Tibial artery (tissue), 4 donors: ENCODE results near the gene INTS4.

Experiments
- DNase-seq, 2 donors: peaks; one replicate each; pipeline ENCODE4 v3.0.0-alpha.2; 2019
- H3K27ac ChIP-seq, 2 donors: fragments of 200-600 bp; sonication (generic) in 1 of 2; 1 replicate in 1 of 2; 2 replicates in 1 of 2; pipeline ENCODE4 v1.5.1; 2018 to 2019; ENCODE audit warnings: mild to moderate bottlenecking in 1 of 2
- H3K27me3 ChIP-seq, 2 donors: fragments of 200-600 bp; sonication (generic) in 1 of 2; one replicate each; pipeline versions ENCODE4 v1.5.1 to v1.6.0; 2016 to 2019
- H3K36me3 ChIP-seq, 3 donors: fragments of 200-600 bp; sonication (generic) in 2 of 3; one replicate each; pipeline ENCODE4 v1.5.1; 2016 to 2019; ENCODE audit warnings: mild to moderate bottlenecking in 2 of 3
- H3K4me1 ChIP-seq, 4 donors: fragments of 200-600 bp; sonication (generic) in 2 of 4; 1 replicate in 3 of 4; 2 replicates in 1 of 4; pipeline ENCODE4 v1.5.1; 2016 to 2019
- H3K4me3 ChIP-seq, 2 donors: fragments of 200-600 bp; sonication (generic) in 1 of 2; 1 replicate in 1 of 2; 2 replicates in 1 of 2; pipeline ENCODE4 v1.5.1; 2018 to 2019; ENCODE audit warnings: mild to moderate bottlenecking in 2 of 2
- H3K9me3 ChIP-seq, 3 donors: fragments of 200-600 bp; sonication (generic) in 1 of 3; one replicate each; pipeline ENCODE4 v1.5.1; 2016 to 2019
- intact Hi-C: fragments of 100-400 bp; cut with DNase I; formaldehyde crosslinking; loops from one replicate; pipeline ENCODE4 v1.15.0; 2023; ENCODE audit warnings: low total_unique reads
- TF ChIP-seq, protein P1 (sequence below), 2 experiments: fragments of 200-600 bp in 1 of 2; fragments of 450-650 bp in 1 of 2; IDR thresholded peaks; one replicate each; pipeline ENCODE4 v1.5.1; 2017 to 2019; ENCODE audit warnings: antibody characterized with exemption in 2 of 2, mild to moderate bottlenecking in 1 of 2, moderate library complexity in 1 of 2

INTS4 gene

DNA sequence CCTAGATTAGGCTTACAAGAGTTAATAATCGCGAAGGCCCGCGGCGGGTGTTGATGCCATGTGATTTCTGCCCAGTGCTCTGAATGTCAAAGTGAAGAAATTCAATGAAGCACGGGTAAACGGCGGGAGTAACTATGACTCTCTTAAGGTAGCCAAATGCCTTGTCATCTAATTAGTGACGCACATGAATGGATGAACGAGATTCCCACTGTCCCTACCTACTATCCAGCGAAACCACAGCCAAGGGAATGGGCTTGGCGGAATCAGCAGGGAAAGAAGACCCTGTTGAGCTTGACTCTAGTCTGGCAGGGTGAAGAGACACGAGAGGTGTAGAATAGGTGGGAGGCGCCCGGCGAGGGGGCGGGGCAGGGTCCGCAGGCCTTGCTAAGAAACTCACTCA is 108.1 kb downstream of the INTS4 start:
- no peak for DNase-seq
- no peak overlapping the region for H3K27ac ChIP-seq
- H3K27me3 ChIP-seq: no peaks in the 10 kb centered on the region
- TF ChIP-seq, protein P1, sequence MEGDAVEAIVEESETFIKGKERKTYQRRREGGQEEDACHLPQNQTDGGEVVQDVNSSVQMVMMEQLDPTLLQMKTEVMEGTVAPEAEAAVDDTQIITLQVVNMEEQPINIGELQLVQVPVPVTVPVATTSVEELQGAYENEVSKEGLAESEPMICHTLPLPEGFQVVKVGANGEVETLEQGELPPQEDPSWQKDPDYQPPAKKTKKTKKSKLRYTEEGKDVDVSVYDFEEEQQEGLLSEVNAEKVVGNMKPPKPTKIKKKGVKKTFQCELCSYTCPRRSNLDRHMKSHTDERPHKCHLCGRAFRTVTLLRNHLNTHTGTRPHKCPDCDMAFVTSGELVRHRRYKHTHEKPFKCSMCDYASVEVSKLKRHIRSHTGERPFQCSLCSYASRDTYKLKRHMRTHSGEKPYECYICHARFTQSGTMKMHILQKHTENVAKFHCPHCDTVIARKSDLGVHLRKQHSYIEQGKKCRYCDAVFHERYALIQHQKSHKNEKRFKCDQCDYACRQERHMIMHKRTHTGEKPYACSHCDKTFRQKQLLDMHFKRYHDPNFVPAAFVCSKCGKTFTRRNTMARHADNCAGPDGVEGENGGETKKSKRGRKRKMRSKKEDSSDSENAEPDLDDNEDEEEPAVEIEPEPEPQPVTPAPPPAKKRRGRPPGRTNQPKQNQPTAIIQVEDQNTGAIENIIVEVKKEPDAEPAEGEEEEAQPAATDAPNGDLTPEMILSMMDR (IDR thresholded peaks at IDR 0.05): no peak
- intact Hi-C loops: no loop called here
- peaks cover 14 to 63% (median 52%) of the 10 kb centered on the region in 3 donors for H3K36me3 ChIP-seq
- no peak overlapping the region for H3K4me3 ChIP-seq
- H3K9me3 ChIP-seq: no peaks in the 10 kb centered on the region
- H3K4me1 ChIP-seq: no peaks in the 10 kb centered on the region

DNA sequence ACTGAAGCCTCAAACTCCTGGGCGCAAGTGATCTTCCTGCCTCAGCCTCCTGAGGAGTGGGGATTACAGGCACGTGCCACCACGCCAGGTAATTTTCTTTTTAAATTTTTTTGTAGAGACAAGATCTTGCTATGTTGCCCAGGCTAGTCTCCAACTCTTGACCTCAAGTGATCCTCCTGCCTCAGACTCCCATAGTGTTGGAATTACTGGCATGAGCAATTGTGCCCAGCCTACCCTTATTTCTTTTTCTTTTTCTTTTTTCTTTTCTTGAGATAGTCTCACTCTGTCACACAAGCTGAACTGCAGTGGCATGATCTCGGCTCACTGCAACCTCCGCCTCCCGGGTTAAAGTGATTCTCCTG is 109.7 kb downstream of the INTS4 start:
- no peaks in the 10 kb centered on the region for H3K27me3 ChIP-seq
- no peaks in the 10 kb centered on the region for H3K4me1 ChIP-seq
- H3K27ac ChIP-seq: no peak overlapping the region
- intact Hi-C loops: no loop called here
- no peak overlapping the region for H3K4me3 ChIP-seq
- DNase-seq: no peak
- TF ChIP-seq, protein P1 (IDR thresholded peaks at IDR 0.05): no peak
- H3K9me3 ChIP-seq: no peaks in the 10 kb centered on the region
- peaks cover 17 to 72% (median 56%) of the 10 kb centered on the region in 3 donors for H3K36me3 ChIP-seq

DNA sequence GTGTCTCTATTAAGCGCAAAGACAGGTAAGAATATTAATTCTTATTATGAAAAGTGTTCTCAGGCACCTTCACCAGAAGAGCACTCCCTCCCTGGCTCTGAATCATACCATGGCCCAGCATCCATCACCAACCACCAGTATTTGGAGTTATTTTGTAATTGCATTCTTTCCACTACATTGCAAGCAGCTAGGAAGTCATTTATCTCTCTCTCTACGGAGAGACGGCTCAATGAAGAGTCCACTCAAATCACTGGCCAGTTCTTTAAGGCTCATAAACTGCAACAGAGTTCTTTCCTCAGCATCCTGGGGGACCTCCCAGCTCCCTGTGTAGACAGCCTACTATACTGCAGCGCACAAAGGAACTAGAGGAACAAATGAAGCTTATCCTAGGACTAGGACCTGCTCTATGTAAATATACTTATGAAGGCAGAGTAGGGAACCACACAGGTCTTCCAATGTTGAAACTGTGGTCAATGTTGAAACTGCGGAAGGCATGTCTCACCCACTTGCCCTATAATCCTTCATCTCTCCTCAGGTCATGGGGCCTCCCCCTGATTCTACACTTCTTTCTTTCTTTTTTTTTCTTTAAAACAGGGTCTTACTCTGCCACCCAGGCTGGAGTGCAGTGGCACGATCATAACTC is 110.2 kb downstream of the INTS4 start:
- intact Hi-C loops: no loop called here
- no peaks in the 10 kb centered on the region for H3K9me3 ChIP-seq
- peaks cover 17 to 72% (median 58%) of the 10 kb centered on the region in 3 donors for H3K36me3 ChIP-seq

DNA sequence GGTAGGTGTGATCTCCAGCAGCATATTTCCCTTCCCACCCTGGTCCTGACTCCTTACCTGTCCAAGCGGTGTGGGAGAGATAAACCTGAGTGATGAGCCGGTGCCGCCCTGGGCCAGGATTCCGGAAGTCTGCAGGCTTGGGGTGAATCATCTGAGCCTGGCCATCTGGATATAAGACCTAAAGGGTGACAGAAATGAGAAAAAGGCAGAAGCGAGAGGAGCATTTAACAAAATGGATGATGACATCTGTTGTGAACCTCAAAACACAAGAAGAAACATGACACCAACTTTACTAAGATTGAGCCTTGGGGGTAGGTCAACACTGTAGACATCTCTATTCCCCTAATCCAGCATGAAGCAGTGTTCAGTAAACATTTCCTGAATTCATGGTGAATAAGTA is 110.7 kb downstream of the INTS4 start:
- intact Hi-C loops: no loop called here
- Histone ChIP-seq H3K27me3 (no peaks in the 10 kb centered on the region), H3K4me3 (no peak overlapping the region), H3K9me3 (no peaks in the 10 kb centered on the region), H3K36me3 (peaks cover 17 to 74% (median 61%) of the 10 kb centered on the region in 3 donors), H3K27ac (no peak overlapping the region), H3K4me1 (peaks cover 0 to 3% (median 0%) of the 10 kb centered on the region in 4 donors)
- TF ChIP-seq, protein P1 (IDR thresholded peaks at IDR 0.05): no peak
- DNase-seq: no peak

More for the DNA sequence above, 110.2 kb downstream of the INTS4 start:
- no peak for DNase-seq
- TF ChIP-seq, protein P1 (IDR thresholded peaks at IDR 0.05): no peak
- H3K27ac ChIP-seq: no peak overlapping the region
- no peak overlapping the region for H3K4me3 ChIP-seq
- no peaks in the 10 kb centered on the region for H3K4me1 ChIP-seq
- H3K27me3 ChIP-seq: no peaks in the 10 kb centered on the region

DNA sequence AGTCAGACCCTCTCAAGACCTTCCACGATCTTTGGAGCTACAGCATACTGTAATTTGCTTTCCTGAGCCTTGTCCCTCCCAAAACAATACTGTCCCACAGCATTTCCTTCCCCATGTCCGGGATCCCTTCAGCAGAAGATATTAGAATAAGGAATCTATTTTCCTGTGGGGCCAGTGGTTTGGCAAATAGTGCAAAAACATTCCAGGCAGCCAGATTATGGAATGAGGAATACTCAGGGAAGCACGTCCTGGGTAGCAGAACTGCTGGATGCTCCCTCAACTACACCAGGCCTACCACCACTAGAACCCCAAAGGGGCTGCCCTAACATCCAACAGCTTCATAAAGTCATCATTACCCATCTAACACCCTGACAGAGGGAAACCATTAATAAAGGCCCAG is 112.1 kb downstream of the INTS4 start:
- H3K4me1 ChIP-seq: peaks cover 0 to 12% (median 3%) of the 10 kb centered on the region in 4 donors
- H3K27me3 ChIP-seq: no peaks in the 10 kb centered on the region
- DNase-seq: no peak
- intact Hi-C loops: no loop called here
- no peak overlapping the region for H3K4me3 ChIP-seq
- peaks cover 17 to 80% (median 66%) of the 10 kb centered on the region in 3 donors for H3K36me3 ChIP-seq
- no peaks in the 10 kb centered on the region for H3K9me3 ChIP-seq
- TF ChIP-seq, protein P1 (IDR thresholded peaks at IDR 0.05): no peak
- H3K27ac ChIP-seq: no peak overlapping the region
